Osteoblast (primary cell): ENCODE data around the gene SMPD2. TPM values are rescaled to one million over a fixed set of nuclear protein-coding genes. Genes with fewer than 3 reads are reported as not detected.

ENCODE experiments used
- DNase-seq: peaks from one replicate; pipeline ENCODE4 v3.0.0; 2011; ENCODE audit warnings: low spot score, mixed read lengths; ENCODE audit not compliant: insufficient read length; ENCODE audit errors: missing footprints
- H2AFZ ChIP-seq: 2 replicates; pipeline ENCODE4 v1.6.0; 2011; ENCODE audit warnings: mild to moderate bottlenecking, low read length
- H3K27ac ChIP-seq: 2 replicates; pipeline ENCODE4 v1.5.1; 2011; ENCODE audit warnings: mild to moderate bottlenecking, low read depth, low read length, moderate library complexity
- H3K27me3 ChIP-seq: 2 replicates; pipeline ENCODE4 v1.6.0; 2012; ENCODE audit warnings: mild to moderate bottlenecking, control low read depth, inconsistent platforms, low read length, moderate library complexity; ENCODE audit not compliant: insufficient read depth
- H3K36me3 ChIP-seq: 2 replicates; pipeline ENCODE4 v1.5.1; 2011; ENCODE audit warnings: mild to moderate bottlenecking, low read length, control low read depth, moderate library complexity; ENCODE audit not compliant: insufficient read depth
- H3K4me1 ChIP-seq: 2 replicates; pipeline ENCODE4 v1.5.1; 2011; ENCODE audit warnings: mild to moderate bottlenecking, low read length, control low read depth, moderate library complexity; ENCODE audit not compliant: insufficient read depth
- H3K4me2 ChIP-seq: 2 replicates; pipeline ENCODE4 v1.6.0; 2011; ENCODE audit warnings: mild to moderate bottlenecking, low read length; ENCODE audit not compliant: insufficient read depth
- H3K4me3 ChIP-seq: fragments of 200-600 bp; sonication (generic); 3 replicates; pipeline ENCODE4 v1.5.1; 2012; ENCODE audit warnings: mild to moderate bottlenecking, low read length, inconsistent platforms; ENCODE audit not compliant: insufficient read depth
- H3K79me2 ChIP-seq: 2 replicates; pipeline ENCODE4 v1.6.0; 2012; ENCODE audit warnings: mild to moderate bottlenecking, low read length, control low read depth, inconsistent platforms; ENCODE audit not compliant: insufficient read depth
- H3K9me3 ChIP-seq: 2 replicates; pipeline ENCODE4 v1.5.1; 2011; ENCODE audit warnings: low read depth, low read length, control low read depth
- H4K20me1 ChIP-seq: 2 replicates; pipeline ENCODE4 v1.6.0; 2012; ENCODE audit warnings: mild to moderate bottlenecking, low read length, control low read depth; ENCODE audit not compliant: insufficient read depth
- CTCF ChIP-seq: IDR thresholded peaks from 2 replicates; pipeline ENCODE4 v1.5.1; 2011; ENCODE audit warnings: mild to moderate bottlenecking, low read depth, low read length, moderate library complexity; ENCODE audit errors: extremely low read depth
- total RNA-seq: library from RNA; depleted of rRNA; stranded (reverse); fragments of >200 nt; gene quantifications from 2 replicates; pipeline ENCODE4 v1.2.3, GENCODE V29; 2012

Gene SMPD2
- total RNA-seq, 1 donor: 14.8 TPM

DNA sequence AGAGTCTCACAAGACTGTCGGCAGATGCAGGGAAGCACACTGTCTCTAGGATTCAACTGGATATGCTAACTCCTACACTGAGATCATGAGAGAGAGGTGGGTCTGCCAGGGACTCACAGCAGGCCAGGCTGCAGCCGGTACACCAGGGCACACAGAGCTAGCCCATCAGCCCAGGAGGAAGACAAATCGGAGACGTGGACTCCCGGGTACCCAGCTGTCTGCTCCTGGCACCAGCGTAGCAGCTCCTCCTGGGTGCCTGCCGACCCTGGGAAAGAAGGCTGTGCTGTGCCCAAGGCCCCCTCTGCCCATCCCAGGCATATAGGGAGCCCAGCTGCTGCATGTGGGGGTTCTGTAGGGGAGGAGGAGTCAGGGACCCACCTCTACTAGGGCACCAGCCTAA lies 8.1 kb downstream of the SMPD2 start:
- no peak overlapping the region for H3K27ac ChIP-seq
- no peak overlapping the region for H3K4me2 ChIP-seq
- no peaks in the 10 kb centered on the region for H3K27me3 ChIP-seq
- no peaks in the 10 kb centered on the region for H3K9me3 ChIP-seq
- no peaks in the 10 kb centered on the region for H4K20me1 ChIP-seq
- no peak for TF ChIP-seq CTCF
- H2AFZ ChIP-seq: no peak overlapping the region
- H3K79me2 ChIP-seq: no peaks in the 10 kb centered on the region
- DNase-seq: peak; percentile 76
- H3K36me3 ChIP-seq: peaks cover 12% of the 10 kb centered on the region
- no peaks in the 10 kb centered on the region for H3K4me1 ChIP-seq
- no peak overlapping the region for H3K4me3 ChIP-seq

DNA sequence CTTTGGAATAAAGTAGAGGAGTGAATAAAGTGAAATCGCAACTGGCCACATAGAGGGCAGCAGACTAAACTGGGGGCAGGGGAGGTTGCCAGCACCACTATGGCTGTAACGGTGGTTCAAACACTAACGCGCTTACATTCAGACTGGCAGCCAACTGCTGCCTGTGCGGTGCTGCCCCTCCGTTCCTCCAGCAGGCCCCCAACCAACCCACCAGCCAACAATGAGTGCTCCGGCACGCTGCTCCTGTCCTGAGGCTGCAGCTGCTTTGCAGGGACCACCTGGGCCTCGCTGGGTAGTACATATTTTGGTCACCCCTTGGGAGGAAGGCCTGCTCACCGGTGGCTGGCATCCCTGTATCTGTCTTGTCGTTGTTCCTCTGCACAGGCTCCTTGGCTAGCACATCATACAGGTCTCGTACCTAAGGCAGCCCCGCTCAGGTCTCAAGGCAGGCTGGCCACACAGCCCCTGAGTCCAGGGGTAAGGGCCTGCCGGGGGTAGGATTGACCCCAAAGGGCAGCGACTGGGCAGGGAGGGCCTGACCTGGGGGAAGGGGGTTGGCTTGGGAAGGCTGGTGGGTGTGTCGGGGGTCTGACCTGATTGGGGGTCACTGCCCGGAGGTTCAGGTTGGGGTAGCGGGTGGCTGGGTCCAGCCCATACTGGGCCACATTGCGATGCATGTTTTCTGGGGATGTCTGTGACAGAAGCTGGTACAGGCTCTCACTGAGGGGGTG lies 8.7 kb downstream of the SMPD2 start:
- Histone ChIP-seq H3K4me2 (no peak overlapping the region), H3K79me2 (no peaks in the 10 kb centered on the region), H3K27me3 (no peaks in the 10 kb centered on the region), H3K9me3 (no peaks in the 10 kb centered on the region), H2AFZ (no peak overlapping the region), H3K36me3 (peaks cover 12% of the 10 kb centered on the region), H3K4me3 (no peak overlapping the region), H4K20me1 (no peaks in the 10 kb centered on the region), H3K27ac (no peak overlapping the region), H3K4me1 (no peaks in the 10 kb centered on the region)
- peak; percentile 77 for DNase-seq
- no peak for TF ChIP-seq CTCF

GRCh38 chr6:109449795-109450673 lies 9.5 kb downstream of the SMPD2 start:
- H4K20me1 ChIP-seq: no peaks in the 10 kb centered on the region
- no peaks in the 10 kb centered on the region for H3K9me3 ChIP-seq
- H3K4me3 ChIP-seq: no peak overlapping the region
- no peak overlapping the region for H3K27ac ChIP-seq
- peaks cover 6% of the 10 kb centered on the region for H3K36me3 ChIP-seq
- no peak overlapping the region for H2AFZ ChIP-seq
- H3K4me1 ChIP-seq: no peaks in the 10 kb centered on the region
- TF ChIP-seq CTCF: no peak
- no peaks in the 10 kb centered on the region for H3K79me2 ChIP-seq
- DNase-seq: peak; percentile 44
- no peak overlapping the region for H3K4me2 ChIP-seq
- no peaks in the 10 kb centered on the region for H3K27me3 ChIP-seq

DNA sequence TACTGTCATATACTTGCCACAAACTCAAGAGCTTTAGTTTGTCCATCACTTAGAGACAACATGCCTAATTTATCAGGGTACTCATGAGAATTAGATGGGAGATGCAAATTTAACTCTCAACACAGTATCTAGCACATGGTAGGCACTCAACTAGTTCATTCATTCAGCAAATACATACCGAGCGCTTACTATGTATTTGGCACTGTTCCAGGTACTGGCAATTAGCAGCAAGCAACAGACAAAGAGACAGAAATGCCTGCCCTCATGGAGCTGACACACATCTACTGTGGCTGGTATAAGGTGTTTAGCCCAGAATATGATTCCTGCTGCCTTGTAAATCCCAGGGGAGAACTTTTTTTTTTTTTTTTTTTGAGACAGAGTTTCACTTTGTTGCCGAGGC lies 10.3 kb downstream of the SMPD2 start:
- no peaks in the 10 kb centered on the region for H3K79me2 ChIP-seq
- no peak overlapping the region for H2AFZ ChIP-seq
- TF ChIP-seq CTCF: no peak
- H3K4me1 ChIP-seq: no peaks in the 10 kb centered on the region
- peak; percentile 87 for DNase-seq
- no peaks in the 10 kb centered on the region for H3K9me3 ChIP-seq
- H3K36me3 ChIP-seq: peaks cover 4% of the 10 kb centered on the region
- H4K20me1 ChIP-seq: no peaks in the 10 kb centered on the region
- no peak overlapping the region for H3K27ac ChIP-seq
- no peaks in the 10 kb centered on the region for H3K27me3 ChIP-seq
- H3K4me2 ChIP-seq: no peak overlapping the region
- H3K4me3 ChIP-seq: no peak overlapping the region
